NOMO-1 treated with DMSO at 0.1 percent for 48 hours (cell line): ENCODE data around the gene MRPL55.
"Not testable (repeated sequence)": the region's sequence is repeated elsewhere in the genome, so short reads cannot be mapped to it uniquely, and the experiment has no call there.

Source experiments
- DNase-seq: peaks from one replicate; lab custom pipeline; 2025; ENCODE audit not compliant: unreplicated experiment; lab: John Stamatoyannopoulos, UW

MRPL55 gene

GRCh38 chr1:228125185-228125584 is 16.1 kb upstream of the MRPL55 start:
- no peak for DNase-seq

GRCh38 chr1:228123505-228123904 is 14.4 kb upstream of the MRPL55 start:
- DNase-seq, result no peak

GRCh38 chr1:228122921-228123441 is 13.9 kb upstream of the MRPL55 start:
- DNase-seq, result no peak

GRCh38 chr1:228120857-228121489 is 11.9 kb upstream of the MRPL55 start:
- DNase-seq, result peak; percentile 78

- no peak for DNase-seq
Observed at GRCh38 chr1:228120351-228120750, 11.3 kb upstream of the MRPL55 start.

- no peak for DNase-seq
Observed at GRCh38 chr1:228118040-228118439, 8.9 kb upstream of the MRPL55 start.

GRCh38 chr1:228117335-228117734 is 8.2 kb upstream of the MRPL55 start:
- no peak for DNase-seq

- DNase-seq, result no peak
Observed at GRCh38 chr1:228114827-228115226, 5.7 kb upstream of the MRPL55 start.

GRCh38 chr1:228112617-228113016 is 3.5 kb upstream of the MRPL55 start:
- DNase-seq, result no peak

GRCh38 chr1:228112167-228112566 is 3.1 kb upstream of the MRPL55 start:
- no peak for DNase-seq

- not testable (repeated sequence) for DNase-seq
Observed at GRCh38 chr1:228111315-228111714, 2.2 kb upstream of the MRPL55 start.

GRCh38 chr1:228110556-228110955 is 1.5 kb upstream of the MRPL55 start:
- no peak for DNase-seq

- DNase-seq, result no peak
Observed at GRCh38 chr1:228109962-228110488, 926 bp upstream of the MRPL55 start.

GRCh38 chr1:228108742-228109072 is 392 bp downstream of the MRPL55 start:
- no peak for DNase-seq

GRCh38 chr1:228108055-228108690 is 926 bp downstream of the MRPL55 start:
- no peak for DNase-seq

GRCh38 chr1:228107636-228108035 is 1.5 kb downstream of the MRPL55 start:
- no peak for DNase-seq

GRCh38 chr1:228106800-228107054 is 2.4 kb downstream of the MRPL55 start:
- DNase-seq, result no peak

GRCh38 chr1:228105996-228106799 is 2.9 kb downstream of the MRPL55 start:
- no peak for DNase-seq

- no peak for DNase-seq
Observed at GRCh38 chr1:228105270-228105995, 3.7 kb downstream of the MRPL55 start.

GRCh38 chr1:228104526-228105269 is 4.4 kb downstream of the MRPL55 start:
- no peak for DNase-seq
